MM.1S (cell line): ENCODE results near the gene DUSP18.

Experiments
- DNase-seq: peaks from one replicate; pipeline ENCODE4 v3.0.0-alpha.2; 2015
- H2AFZ ChIP-seq: fragments of 300-600 bp; sonication (generic); 2 replicates; pipeline ENCODE4 v1.6.0; 2016; ENCODE audit warnings: antibody characterized with exemption, low read length
- H3F3A ChIP-seq: fragments of 300-600 bp; sonication (generic); 2 replicates; pipeline ENCODE4 v1.6.1; 2016; ENCODE audit warnings: mild to moderate bottlenecking, antibody characterized with exemption, low read length, moderate library complexity, mixed read lengths; ENCODE audit not compliant: insufficient read depth
- H3K27ac ChIP-seq: fragments of 300-600 bp; sonication (generic); 2 replicates; pipeline ENCODE4 v1.5.1; 2016; ENCODE audit warnings: mild to moderate bottlenecking, low read length
- H3K27me3 ChIP-seq: fragments of 300-600 bp; sonication (generic); replicated peaks from 2 replicates; pipeline ENCODE4 v1.6.0; 2016; ENCODE audit warnings: low read length; ENCODE audit not compliant: insufficient read depth
- H3K36me3 ChIP-seq: fragments of 300-600 bp; sonication (generic); replicated peaks from 2 replicates; pipeline ENCODE4 v1.6.1; 2016; ENCODE audit warnings: mild to moderate bottlenecking, low read length, mixed read lengths; ENCODE audit not compliant: insufficient read depth
- H3K4me1 ChIP-seq: fragments of 300-600 bp; sonication (generic); 2 replicates; pipeline ENCODE4 v1.6.1; 2016; ENCODE audit warnings: low read length, mixed read lengths
- H3K4me2 ChIP-seq: fragments of 300-600 bp; sonication (generic); 2 replicates; pipeline ENCODE4 v1.6.0; 2016; ENCODE audit warnings: low read depth, low read length
- H3K4me3 ChIP-seq: fragments of 300-600 bp; sonication (generic); 2 replicates; pipeline ENCODE4 v1.5.1; 2016; ENCODE audit warnings: low read length, mixed read lengths
- H3K79me2 ChIP-seq: fragments of 300-600 bp; sonication (generic); 2 replicates; pipeline ENCODE4 v1.6.1; 2016; ENCODE audit warnings: mixed run types, low read length, mixed read lengths
- H3K9ac ChIP-seq: fragments of 300-600 bp; sonication (generic); 2 replicates; pipeline ENCODE4 v1.6.1; 2016; ENCODE audit warnings: low read length, mixed read lengths
- H3K9me2 ChIP-seq: fragments of 300-600 bp; sonication (generic); replicated peaks from 2 replicates; pipeline ENCODE4 v1.6.1; 2016; ENCODE audit warnings: mild to moderate bottlenecking, low read length, mixed read lengths; ENCODE audit not compliant: insufficient read depth
- H3K9me3 ChIP-seq: fragments of 300-600 bp; sonication (generic); replicated peaks from 2 replicates; pipeline ENCODE4 v1.6.1; 2016; ENCODE audit warnings: mild to moderate bottlenecking, low read length, mixed read lengths; ENCODE audit not compliant: insufficient read depth
- H4K20me1 ChIP-seq: fragments of 300-600 bp; sonication (generic); 2 replicates; pipeline ENCODE4 v1.6.1; 2016; ENCODE audit warnings: mild to moderate bottlenecking, low read length, moderate library complexity, mixed read lengths; ENCODE audit not compliant: insufficient read depth
- CTCF ChIP-seq: fragments of 300-600 bp; sonication (generic); IDR thresholded peaks from 2 replicates; pipeline ENCODE4 v1.5.1; 2016; ENCODE audit warnings: antibody characterized with exemption, low read length, mixed read lengths
- EZH2 ChIP-seq: fragments of 300-600 bp; sonication (generic); optimal IDR thresholded peaks from 2 replicates; pipeline ENCODE3; 2017; ENCODE audit warnings: low read depth, mild to moderate bottlenecking, antibody characterized with exemption, low read length, mixed read lengths
- EZH2phosphoT487 ChIP-seq: fragments of 300-600 bp; sonication (generic); IDR thresholded peaks from 2 replicates; pipeline ENCODE4 v1.6.1; 2018; ENCODE audit warnings: antibody characterized with exemption, low read length

The DUSP18 gene

GRCh38 chr22:30689622-30690021 lies 21.9 kb upstream of the DUSP18 start:
- Histone ChIP-seq H3K9me3 (no peaks in the 10 kb centered on the region), H3K4me1 (no peaks in the 10 kb centered on the region), H2AFZ (no peak overlapping the region), H3K4me3 (no peak overlapping the region), H3K4me2 (no peak overlapping the region), H3K79me2 (no peaks in the 10 kb centered on the region), H4K20me1 (no peaks in the 10 kb centered on the region), H3K9me2 (no peaks in the 10 kb centered on the region), H3K27ac (no peak overlapping the region), H3K9ac (no peak overlapping the region), H3K36me3 (no peaks in the 10 kb centered on the region), H3K27me3 (no peaks in the 10 kb centered on the region), H3F3A (no peaks in the 10 kb centered on the region)
- no peak for DNase-seq
- TF ChIP-seq CTCF: no peak
- TF ChIP-seq EZH2: no peak

DNA sequence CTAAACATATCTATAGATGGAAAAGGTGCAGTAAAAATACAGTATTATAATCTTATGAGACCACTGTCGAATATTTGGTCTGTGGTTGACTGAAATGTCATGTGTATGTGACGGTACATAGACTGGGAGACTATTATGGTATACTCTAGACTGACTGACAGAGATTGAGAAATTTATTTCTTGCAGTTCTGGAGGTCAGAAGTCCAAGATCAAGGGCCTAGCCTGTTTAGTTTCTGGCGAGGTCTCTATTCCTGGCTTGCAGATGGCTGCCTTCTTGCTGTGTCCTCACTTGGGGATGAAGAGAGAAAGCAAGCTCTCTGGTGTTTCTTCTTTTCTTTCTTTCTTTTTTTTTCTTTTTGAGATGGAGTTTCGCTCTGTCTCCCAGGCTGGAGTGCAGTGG lies 19.7 kb upstream of the DUSP18 start:
- H3K27me3 ChIP-seq: no peaks in the 10 kb centered on the region
- TF ChIP-seq CTCF: no peak
- TF ChIP-seq EZH2: no peak
- no peak for TF ChIP-seq EZH2phosphoT487
- H3K9me2 ChIP-seq: no peaks in the 10 kb centered on the region
- H2AFZ ChIP-seq: no peak overlapping the region
- no peak for DNase-seq
- no peak overlapping the region for H3K27ac ChIP-seq
- H3K4me2 ChIP-seq: no peak overlapping the region
- H3K4me3 ChIP-seq: no peak overlapping the region
- no peak overlapping the region for H3K9ac ChIP-seq
- H3K4me1 ChIP-seq: no peaks in the 10 kb centered on the region
- no peaks in the 10 kb centered on the region for H3K79me2 ChIP-seq
- H3K36me3 ChIP-seq: no peaks in the 10 kb centered on the region
- H3K9me3 ChIP-seq: no peaks in the 10 kb centered on the region
- H4K20me1 ChIP-seq: no peaks in the 10 kb centered on the region
- no peaks in the 10 kb centered on the region for H3F3A ChIP-seq

DNA sequence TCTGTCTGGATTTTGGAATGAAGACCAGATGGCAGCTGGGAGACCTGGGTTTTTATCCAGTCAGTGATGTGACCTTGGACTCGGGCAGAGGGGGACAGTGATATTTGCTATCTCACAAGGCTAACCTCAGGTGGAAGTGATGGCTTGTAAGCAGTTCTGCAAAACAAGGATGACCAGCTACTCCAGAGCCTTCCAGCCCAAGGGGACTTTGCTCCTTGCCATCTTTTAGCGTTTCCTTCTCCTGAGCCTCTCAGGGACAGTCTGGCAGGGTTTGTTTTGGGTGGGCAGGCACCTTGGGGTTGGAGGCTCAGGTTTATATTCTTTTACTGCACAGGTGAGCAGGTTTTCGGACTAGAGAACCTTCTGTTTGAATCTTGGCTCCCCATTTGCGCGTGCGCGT lies 17.5 kb upstream of the DUSP18 start:
- Histone ChIP-seq H3K9ac (no peak overlapping the region), H3F3A (no peaks in the 10 kb centered on the region), H3K79me2 (no peaks in the 10 kb centered on the region), H3K9me2 (no peaks in the 10 kb centered on the region), H3K4me1 (no peaks in the 10 kb centered on the region), H3K27ac (no peak overlapping the region), H3K4me3 (no peak overlapping the region), H2AFZ (no peak overlapping the region), H3K27me3 (no peaks in the 10 kb centered on the region), H3K36me3 (no peaks in the 10 kb centered on the region), H3K9me3 (no peaks in the 10 kb centered on the region), H4K20me1 (no peaks in the 10 kb centered on the region), H3K4me2 (no peak overlapping the region)
- no peak for DNase-seq
- TF ChIP-seq EZH2 (no peak), EZH2phosphoT487 (no peak), CTCF (no peak)

GRCh38 chr22:30681831-30682230 lies 14.2 kb upstream of the DUSP18 start:
- Histone ChIP-seq H3K9ac (no peak overlapping the region), H3K79me2 (no peaks in the 10 kb centered on the region), H3F3A (no peaks in the 10 kb centered on the region), H2AFZ (no peak overlapping the region), H3K27ac (no peak overlapping the region), H3K36me3 (no peaks in the 10 kb centered on the region), H3K9me3 (no peaks in the 10 kb centered on the region), H3K4me2 (no peak overlapping the region), H3K27me3 (no peaks in the 10 kb centered on the region), H3K9me2 (no peaks in the 10 kb centered on the region), H4K20me1 (no peaks in the 10 kb centered on the region), H3K4me3 (no peak overlapping the region), H3K4me1 (no peaks in the 10 kb centered on the region)
- no peak for TF ChIP-seq EZH2phosphoT487
- no peak for TF ChIP-seq CTCF
- no peak for TF ChIP-seq EZH2
- DNase-seq: no peak
